NCI-H128 (cell line): Measurements from ENCODE around the gene AKNA.
"Not testable (repeated sequence)": the region's sequence is repeated elsewhere in the genome, so short reads cannot be mapped to it uniquely, and the experiment has no call there.

Source experiments
- DNase-seq: peaks from one replicate; lab custom pipeline; 2025; ENCODE audit not compliant: unreplicated experiment; lab: John Stamatoyannopoulos, UW

Gene AKNA

GRCh38 chr9:114341152-114341830, 46.5 kb downstream of the AKNA start:
- DNase-seq, result no peak

GRCh38 chr9:114339130-114339908, 48.5 kb downstream of the AKNA start:
- no peak for DNase-seq

- DNase-seq, result no peak
These were observed 49.6 kb downstream of the AKNA start for GRCh38 chr9:114338187-114338586.

GRCh38 chr9:114336699-114337395, 50.9 kb downstream of the AKNA start:
- no peak for DNase-seq

GRCh38 chr9:114336157-114336556, 51.6 kb downstream of the AKNA start:
- no peak for DNase-seq

- no peak for DNase-seq
These were observed 52.0 kb downstream of the AKNA start for GRCh38 chr9:114335745-114336144.

- DNase-seq, result no peak
These were observed 53.3 kb downstream of the AKNA start for GRCh38 chr9:114334490-114334889.

GRCh38 chr9:114333718-114334117, 54.1 kb downstream of the AKNA start:
- not testable (repeated sequence) for DNase-seq

GRCh38 chr9:114332474-114333040, 55.2 kb downstream of the AKNA start:
- DNase-seq, result not testable (repeated sequence)

- DNase-seq, result not testable (repeated sequence)
These were observed 56.3 kb downstream of the AKNA start for GRCh38 chr9:114331229-114332195.

GRCh38 chr9:114330636-114331035, 57.1 kb downstream of the AKNA start:
- no peak for DNase-seq

- not testable (repeated sequence) for DNase-seq
These were observed 58.2 kb downstream of the AKNA start, which contains the start of gene ORM2 for GRCh38 chr9:114329625-114330022. ORM2 (plus strand) TSS chr9:114329869; CDS start chr9:114329905, 36 bp downstream.

- DNase-seq, result not testable (repeated sequence)
These were observed 58.7 kb downstream of the AKNA start for GRCh38 chr9:114328937-114329624.

- DNase-seq, result not testable (repeated sequence)
These were observed 59.4 kb downstream of the AKNA start for GRCh38 chr9:114328357-114328820.

- DNase-seq, result no peak
These were observed 60.0 kb downstream of the AKNA start for GRCh38 chr9:114327749-114328148.

- not testable (repeated sequence) for DNase-seq
These were observed 62.0 kb downstream of the AKNA start for GRCh38 chr9:114325684-114326254.

GRCh38 chr9:114324965-114325364, 62.8 kb downstream of the AKNA start:
- not testable (repeated sequence) for DNase-seq

- no peak for DNase-seq
These were observed 63.3 kb downstream of the AKNA start for GRCh38 chr9:114324492-114324891.

- not testable (repeated sequence) for DNase-seq
These were observed 63.9 kb downstream of the AKNA start for GRCh38 chr9:114323849-114324248.
